Fibroblast of skin of back (primary cell): ENCODE data around the gene ATG9B.

ENCODE experiments used
- DNase-seq: peaks from one replicate; pipeline ENCODE4 v3.0.0-alpha.2; 2013

Gene ATG9B

DNA sequence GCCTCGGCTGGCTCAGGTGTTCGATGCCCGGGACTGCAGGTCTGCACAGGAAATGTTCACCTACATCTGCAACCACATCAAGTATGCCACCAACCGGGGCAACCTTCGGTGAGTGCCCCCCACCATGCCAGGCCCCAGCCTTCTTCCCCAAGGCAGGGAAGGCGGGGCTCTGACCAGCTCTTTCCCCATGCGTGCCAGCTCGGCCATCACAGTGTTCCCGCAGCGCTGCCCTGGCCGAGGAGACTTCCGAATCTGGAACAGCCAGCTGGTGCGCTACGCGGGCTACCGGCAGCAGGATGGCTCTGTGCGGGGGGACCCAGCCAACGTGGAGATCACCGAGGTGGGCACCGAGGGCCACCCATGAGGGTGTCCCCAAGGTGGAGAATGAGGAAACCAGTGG lies 26.0 kb downstream of the ATG9B start:
- no peak for DNase-seq

DNA sequence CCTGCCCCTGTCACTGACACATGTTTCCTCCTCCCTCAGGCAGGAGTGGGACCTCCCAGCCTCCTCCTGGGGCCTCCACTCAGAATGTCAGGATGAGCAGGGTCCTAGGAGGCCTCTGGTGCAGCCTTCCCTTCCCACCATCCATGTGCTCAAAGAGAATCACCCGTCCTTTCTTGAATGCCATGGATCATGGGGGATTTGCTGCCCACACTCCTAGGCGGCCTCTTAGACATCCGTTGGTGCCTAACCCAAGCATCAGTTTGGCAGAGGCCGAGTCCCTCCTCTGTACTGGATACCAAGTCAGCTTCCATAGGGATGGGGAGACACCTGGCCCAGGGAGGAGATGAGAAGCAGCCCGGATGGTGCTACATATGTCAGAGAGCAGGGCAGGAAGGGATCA lies 26.5 kb downstream of the ATG9B start:
- DNase-seq, result no peak

DNA sequence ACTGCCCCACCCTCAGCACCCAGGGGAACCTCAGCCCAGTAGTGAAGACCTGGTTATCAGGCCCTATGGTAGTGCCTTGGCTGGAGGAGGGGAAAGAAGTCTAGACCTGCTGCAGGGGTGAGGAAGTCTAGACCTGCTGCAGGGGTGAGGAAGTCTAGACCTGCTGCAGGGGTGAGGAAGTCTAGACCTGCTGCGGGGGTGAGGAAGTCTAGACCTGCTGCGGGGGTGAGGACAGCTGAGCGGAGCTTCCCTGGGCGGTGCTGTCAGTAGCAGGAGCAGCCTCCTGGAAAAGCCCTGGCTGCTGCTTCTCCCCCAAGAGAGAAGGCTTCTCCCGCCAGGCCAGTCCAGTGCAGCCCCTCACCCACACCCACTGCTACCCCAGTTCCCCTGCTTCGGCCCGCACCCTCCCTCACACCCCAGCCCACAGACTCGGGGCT lies 27.2 kb downstream of the ATG9B start:
- no peak for DNase-seq

DNA sequence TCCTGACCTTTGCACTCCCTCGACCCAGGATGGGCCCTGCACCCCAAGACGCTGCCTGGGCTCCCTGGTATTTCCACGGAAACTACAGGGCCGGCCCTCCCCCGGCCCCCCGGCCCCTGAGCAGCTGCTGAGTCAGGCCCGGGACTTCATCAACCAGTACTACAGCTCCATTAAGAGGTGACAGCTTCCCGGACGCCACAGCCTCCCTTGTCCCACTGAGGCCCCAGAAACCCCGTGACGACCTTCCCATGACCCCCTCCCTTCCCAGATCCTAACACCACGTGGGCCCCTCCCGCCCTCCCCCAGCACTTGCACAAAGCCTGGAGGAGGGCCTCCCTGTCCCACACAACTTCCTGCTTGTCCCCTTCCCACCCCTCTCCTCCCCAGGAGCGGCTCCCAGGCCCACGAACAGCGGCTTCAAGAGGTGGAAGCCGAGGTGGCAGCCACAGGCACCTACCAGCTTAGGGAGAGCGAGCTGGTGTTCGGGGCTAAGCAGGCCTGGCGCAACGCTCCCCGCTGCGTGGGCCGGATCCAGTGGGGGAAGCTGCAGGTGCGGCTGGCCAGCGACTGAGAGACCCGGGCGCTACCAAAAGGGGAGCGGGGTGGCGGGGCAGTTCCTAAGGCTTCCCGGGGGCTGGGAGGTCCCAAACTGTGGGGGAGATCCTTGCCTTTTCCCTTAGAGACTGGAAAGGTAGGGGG lies 27.8 kb downstream of the ATG9B start:
- DNase-seq, result no peak

DNA sequence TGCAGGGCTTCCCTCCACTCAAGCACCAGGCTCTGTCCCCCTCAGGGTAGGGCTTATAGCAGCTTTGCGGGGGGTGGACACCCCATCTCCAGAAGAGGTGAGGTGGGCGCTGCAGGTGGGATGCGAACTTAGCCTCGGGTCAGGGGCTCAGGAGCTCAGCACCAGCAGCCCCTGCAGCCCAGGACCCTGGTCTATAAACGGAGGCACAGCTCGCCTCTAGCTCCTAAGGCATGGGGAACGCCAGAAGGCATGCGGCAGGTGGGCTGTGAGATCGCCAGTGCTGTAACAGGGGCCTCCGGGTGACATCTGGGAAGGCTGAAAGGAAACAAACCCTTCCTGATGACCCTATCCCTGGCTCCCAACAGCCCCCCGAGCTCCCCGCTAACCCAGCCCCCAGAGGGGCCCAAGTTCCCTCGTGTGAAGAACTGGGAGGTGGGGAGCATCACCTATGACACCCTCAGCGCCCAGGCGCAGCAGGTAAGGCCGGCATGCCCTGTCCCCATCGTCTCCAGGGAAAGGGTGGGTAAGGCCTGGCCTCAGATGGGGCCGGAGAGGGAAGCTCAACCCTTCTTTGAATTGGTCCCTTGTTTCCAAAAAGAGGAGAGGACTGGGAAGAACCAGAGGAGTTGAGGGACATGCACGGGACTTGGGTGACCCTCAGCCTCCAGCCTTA lies 29.3 kb downstream of the ATG9B start:
- no peak for DNase-seq

DNA sequence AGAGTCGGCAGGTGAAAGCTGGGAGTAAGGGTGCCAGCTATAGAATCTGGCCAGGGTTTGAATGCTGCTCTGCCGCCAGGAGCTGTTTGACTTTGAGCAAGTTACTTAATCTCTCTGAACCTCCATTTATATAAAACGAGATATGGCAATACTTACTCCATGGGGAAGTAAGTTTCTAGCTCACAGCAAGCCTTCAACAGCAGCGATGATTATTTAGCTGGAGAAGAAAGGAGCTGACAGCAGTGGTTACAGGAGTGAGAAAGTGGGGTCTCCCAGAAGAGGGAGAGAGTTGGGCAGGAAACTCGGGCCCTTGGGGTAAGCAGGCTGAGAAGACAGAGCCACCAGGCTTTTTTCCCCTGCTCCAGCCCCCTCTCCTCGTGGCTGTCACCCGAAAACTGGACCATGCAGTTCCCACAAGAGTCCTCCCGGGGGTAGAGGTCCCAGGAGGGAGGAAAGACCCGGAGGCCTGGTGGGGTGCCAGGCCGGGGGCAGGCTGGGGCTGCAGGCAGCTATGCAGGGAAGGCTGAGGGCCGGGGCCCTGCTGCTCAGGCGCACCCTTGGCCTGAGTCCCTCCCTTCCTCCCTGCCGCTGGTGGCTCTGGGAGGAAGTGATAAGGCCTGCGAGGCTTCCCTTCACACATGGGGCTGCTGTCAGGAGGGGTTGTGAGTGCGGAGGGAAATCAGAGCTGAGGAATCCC lies 30.0 kb downstream of the ATG9B start:
- no peak for DNase-seq

DNA sequence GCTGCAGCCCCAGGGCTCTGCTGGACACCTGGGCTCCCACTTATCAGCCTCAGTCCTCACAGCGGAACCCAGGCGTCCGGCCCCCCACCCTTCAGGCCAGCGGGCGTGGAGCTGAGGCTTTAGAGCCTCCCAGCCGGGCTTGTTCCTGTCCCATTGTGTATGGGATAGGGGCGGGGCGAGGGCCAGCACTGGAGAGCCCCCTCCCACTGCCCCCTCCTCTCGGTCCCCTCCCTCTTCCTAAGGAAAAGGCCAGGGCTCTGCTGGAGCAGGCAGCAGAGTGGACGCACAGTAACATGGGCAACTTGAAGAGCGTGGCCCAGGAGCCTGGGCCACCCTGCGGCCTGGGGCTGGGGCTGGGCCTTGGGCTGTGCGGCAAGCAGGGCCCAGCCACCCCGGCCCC lies 30.8 kb downstream of the ATG9B start:
- DNase-seq, result no peak

DNA sequence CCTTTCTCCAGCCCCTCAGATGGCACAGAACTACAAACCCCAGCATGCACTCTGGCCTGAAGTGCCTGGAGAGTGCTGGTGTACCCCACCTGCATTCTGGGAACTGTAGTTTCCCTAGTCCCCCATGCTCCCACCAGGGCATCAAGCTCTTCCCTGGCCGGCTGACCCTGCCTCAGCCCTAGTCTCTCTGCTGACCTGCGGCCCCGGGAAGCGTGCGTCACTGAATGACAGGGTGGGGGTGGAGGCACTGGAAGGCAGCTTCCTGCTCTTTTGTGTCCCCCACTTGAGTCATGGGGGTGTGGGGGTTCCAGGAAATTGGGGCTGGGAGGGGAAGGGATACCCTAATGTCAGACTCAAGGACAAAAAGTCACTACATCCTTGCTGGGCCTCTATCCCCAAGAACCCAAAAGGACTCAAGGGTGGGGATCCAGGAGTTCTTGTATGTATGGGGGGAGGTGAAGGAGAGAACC lies 31.4 kb downstream of the ATG9B start:
- DNase-seq, result peak; percentile 28

DNA sequence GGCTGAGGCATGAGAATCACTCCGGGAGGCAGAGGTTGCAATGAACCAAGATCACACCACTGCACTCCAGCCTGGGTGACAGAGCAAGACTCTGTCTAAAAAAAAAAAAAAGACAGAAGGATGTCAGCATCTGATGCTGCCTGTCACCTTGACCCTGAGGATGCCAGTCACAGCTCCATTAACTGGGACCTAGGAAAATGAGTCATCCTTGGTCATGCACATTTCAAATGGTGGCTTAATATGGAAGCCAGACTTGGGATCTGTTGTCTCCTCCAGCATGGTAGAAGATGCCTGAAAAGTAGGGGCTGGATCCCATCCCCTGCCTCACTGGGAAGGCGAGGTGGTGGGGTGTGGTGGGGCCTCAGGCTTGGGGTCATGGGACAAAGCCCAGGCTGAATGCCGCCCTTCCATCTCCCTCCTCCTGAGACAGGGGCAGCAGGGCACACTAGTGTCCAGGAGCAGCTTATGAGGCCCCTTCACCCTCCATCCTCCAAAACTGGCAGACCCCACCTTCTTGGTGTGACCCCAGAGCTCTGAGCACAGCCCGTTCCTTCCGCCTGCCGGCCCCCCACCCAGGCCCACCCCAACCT lies 32.1 kb downstream of the ATG9B start:
- no peak for DNase-seq

DNA sequence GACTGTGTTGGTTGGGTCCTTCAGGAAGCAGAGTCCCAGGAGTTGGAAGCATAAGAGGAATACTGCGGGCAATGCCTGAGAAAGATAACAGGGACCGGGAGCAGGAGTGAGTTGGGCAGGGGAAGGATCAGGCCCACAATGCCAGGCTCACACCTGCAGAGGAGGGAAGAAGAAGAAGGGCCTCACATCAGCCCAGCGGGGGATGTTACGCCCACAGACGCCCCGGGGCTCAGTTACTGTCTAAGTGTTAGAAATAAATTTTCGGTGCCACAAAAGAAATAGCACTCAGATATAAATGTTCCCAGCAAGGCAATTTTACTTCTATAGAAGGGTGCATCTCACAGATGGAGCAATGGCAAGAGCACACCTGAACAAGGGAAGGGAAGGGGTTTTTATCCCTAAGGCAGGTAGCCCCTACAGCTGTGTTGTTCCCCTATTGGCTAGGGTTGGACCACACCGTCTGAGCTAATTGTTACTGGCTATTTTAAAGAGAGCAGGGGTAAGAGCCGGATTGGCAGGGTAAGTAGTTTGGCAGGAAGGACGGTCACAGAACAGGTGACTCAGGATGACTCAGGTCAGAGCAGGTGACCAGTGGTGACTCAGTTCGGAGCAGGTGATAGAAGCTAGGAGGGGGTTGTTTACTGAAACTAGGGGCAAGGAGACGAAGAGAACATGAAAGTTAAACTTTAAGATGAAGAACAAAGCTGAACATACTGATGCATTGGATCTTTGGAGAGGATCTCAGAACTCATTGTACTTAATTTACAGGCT lies 33.7 kb downstream of the ATG9B start, which contains the start of gene NOS3:
NOS3 (plus strand) TSS at position 602 of the 771 bp plus-strand sequence. CDS start 2,787 bp downstream, outside the sequence.
- no peak for DNase-seq

DNA sequence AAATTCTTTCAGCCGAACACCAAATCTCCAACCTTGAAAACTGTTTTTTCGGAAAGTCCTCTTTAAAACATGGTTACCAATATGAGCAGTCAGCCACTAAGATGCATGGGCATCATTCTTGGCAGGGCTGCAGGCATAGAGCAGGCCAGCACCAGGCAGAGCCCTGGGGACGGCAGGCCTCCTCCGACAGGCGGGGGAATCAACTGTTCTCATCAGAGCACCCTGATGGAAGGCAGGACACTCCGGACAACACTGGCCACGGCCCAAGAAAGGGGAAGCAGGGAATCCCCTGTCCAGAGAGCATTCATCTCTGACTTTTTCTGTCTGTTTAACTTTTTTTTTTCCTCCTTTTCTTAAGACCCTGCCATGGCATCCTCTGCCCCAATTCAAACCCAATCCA lies 34.8 kb downstream of the ATG9B start:
- DNase-seq, result no peak

DNA sequence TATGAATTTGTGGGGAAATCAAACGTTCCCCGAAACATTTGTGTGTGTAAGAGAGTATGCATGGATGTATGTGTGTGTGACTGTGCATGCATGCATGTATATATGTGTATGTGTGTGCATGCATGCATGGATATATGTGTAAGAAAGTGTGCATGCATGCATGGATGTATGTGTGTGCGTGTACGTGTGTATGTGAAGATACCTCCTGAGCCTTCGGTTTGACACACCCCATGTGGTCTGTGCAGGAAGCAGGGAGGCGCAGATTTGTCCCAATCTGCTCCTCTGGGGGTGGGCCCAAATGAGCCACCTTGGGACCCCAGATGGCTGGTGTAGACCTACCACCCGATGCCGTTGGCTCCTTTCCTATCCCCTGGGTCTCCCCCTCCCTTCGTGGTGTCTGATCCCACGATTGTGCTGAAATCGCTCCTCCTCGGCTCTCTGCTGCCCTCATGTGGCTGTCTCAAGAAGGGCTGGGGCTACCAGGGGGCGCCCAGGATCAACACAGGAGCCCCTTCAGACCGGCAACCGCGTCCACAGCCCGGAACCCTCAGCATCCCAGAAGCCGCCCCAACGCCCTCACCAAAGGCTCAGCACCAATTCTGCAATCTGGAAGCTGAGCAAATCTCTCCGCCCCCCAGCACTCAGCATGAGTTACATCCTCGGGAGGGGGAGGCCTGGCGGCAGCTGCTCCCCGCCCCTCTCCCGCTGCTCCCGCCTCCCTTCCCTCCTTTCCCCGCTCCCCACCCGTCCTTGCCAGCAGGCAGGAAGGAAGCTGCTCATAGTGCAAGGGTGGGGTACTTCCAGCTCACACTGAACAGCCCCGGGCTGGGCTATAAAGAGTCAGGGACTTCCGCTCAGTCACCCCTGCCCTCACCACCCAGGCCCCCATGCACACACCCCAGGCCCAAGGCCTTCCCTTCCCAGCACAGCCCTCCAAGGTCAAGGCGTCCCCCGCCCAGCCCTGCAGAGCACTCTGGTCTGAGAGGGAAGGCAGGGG lies 35.8 kb downstream of the ATG9B start:
- DNase-seq, result peak; percentile 41

DNA sequence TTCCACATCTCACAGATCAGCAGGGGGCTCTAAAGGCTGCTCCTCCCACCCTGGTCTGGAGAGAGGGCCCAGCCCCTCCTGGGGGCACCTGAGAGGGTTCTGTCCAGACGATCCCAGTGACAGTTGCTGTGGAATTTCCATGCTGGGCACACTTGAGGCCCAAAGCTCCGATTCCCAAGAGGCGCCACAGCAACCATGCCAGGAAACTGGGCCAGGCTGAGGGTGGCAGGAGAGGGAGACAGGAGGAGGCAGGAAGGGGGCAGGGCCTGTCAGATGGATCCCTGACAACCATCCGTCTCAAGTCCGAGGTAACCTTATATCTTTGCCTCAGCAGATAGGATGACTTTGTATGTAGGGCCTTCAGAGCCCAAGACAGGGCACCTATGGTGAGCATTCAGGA lies 37.7 kb downstream of the ATG9B start:
- DNase-seq, result no peak

DNA sequence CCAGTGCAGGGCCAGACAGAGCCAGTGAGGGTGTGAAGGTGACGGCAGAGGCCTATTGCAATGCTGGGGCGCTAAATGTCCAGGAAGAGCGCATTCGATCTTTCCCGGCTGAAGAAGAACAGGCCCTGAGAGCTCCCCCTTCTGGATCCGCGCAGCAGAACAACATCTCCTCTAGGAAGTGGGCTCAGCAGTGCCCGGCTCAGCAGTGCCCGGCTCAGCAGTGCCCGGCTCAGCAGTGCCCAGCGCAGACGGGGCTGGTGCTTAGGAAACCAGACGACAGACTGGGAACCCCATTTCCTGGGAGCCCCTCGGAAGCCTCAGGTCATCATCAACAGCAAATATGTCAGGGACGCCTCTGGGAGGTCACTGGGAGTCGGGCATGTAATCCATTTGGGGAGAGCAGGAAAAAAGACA lies 38.2 kb downstream of the ATG9B start:
- peak; percentile 45 for DNase-seq

DNA sequence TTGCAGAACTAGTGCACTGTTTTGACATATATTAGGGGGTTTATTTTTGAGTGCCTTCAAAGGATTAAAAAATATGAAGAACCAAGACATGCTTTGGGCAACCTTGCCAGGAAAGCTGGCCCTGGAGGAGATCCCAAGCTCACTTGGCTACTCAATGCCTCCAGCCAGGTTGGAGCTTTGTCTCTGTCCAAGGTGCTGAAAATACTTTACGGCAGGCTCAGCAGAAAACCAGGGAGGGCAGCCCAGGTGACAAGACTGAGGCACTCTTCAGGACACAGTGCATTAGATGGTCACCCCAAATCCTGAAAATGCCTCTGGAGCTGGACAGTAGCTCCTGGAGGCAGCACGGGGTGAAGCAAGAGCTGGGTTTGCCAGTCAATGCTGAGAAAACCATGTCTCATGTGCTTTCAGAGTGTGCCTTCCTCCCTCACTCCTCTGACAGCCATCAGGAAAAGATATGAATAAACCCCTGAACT lies 40.4 kb downstream of the ATG9B start:
- peak; percentile 36 for DNase-seq

DNA sequence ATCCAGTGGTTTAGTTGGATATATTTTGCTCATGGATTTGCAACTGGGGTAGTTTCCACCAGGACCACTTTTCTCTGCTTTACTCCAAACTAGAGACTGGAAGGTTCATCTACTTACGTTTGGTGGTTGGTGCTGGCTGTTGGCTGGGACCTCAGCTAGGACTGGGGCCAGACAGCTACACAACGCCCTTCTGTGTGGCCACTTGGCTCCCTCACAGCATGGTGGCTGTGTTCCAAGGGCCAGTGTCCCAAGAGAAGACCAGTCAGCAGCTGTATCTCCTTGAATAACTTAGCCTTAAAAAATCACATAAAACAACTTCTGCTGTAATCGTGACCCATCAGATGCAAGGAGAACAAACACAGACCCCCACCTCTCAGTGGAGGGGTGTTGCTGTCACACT lies 41.9 kb downstream of the ATG9B start:
- no peak for DNase-seq

DNA sequence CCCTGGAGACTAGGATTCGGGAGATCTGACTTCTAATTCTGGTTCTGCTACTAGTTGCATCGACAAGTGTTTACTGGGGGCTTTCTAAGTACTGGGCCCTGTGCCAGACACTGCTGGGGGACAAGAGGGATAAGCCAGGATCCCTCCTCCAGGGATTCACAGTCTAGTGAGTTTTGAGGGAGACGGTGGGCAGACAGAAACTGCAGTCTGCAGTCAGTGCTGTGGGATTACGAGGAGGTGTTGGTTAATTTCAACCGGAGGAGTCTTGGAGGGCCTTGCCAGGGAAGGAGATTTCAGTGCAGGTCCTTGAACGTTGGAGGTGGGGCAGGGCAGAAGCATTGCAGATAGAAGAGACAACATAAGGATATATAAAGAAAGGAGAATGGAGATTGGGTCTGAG lies 42.6 kb downstream of the ATG9B start:
- DNase-seq, result no peak

DNA sequence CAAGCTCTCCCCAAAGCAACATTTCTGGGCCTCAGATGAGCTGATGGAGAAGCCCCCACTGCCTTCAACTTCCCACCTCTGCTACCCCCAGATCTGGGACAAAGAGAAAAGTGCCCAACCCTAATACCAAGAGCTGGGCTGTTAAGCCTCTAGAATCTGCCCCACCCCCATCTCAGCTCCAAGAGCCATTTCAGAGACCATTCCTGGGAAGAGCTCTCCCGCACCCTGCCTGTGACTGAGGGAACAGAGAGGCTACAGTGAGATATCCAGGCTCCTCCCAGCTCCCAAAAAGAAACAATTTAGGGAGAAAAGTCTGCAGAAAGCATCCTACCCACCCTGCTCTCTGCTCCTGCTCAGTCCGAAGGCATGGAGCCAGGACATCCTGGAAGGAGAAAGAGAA lies 43.6 kb downstream of the ATG9B start:
- no peak for DNase-seq

DNA sequence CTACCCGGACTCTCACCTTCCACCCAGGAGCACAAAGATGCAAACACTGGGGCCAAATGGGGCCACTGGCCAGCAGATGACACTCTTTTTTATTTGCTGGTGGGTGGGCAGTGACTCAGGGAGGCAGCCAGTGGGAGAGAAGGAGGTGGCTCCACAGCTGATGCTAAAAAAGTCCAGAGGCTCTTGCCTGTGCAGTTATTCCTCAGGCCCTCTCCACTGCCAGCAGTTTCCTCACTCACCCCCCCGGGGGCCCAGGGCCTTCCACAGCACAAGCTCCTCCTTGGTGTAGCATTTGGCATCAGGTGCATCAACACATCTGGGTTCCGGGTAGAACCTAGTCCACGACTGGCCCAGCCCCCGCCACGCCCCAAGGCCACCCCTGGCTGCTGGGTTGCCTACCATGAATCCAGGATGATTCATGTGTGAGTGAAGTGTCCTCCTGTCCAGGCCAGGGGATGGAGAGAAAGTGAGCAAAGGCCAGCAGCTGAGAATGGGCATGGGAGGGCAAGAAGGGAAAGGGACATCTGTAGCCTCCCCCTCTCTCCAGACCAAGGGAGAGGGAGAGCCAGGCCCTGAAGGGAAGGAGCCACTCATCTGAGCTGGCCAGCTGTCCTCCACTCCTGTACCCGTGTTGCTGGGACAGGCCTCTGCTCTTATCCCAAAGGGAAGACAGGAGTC lies 44.4 kb downstream of the ATG9B start:
- no peak for DNase-seq

DNA sequence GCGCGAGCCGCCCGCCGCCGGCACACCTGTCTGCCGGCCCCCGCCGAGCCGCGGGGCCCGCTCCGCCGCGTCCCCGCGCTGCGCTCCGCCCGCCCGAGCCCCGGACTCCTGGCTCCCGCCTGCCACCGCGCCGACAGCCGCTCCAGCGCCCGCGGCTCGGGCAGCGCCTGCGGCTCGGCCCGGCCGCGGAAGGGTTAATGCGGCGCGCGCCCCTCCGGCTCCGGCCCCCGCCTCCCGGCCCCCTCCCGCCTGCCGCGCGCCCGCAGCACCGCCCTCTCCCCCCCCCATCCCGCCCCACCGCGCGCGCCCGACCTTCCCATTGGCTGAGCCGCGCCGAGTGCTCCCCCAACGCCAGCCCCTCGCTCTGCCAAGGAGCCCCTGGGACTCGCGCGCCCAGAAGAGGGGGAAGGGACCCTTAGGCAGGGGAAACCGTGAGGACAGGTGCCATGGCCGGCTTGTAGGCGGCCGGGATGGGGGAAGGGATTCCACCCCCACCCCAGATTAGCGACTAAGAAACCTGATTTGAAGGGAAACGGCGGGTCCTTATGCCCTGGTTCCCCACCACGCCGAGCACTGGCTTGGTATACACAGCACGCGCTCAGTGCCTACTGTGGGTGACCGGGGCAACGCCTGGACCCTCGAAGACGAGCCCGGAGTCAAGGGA lies 46.0 kb downstream of the ATG9B start, which contains the start of gene KCNH2:
KCNH2 (minus strand) TSS at position 196 of the 664 bp plus-strand sequence. CDS start 408 bp downstream, outside the sequence.
- DNase-seq, result no peak
